H1 (cell line): ENCODE results near the gene TRIM40. TPM values are rescaled to one million over a fixed set of nuclear protein-coding genes. Genes with fewer than 3 reads are reported as not detected.

Experiments used
- GABPA ChIP-seq: IDR thresholded peaks from 2 replicates; pipeline ENCODE4 v1.6.1; 2011; ENCODE audit warnings: mild to moderate bottlenecking, low read length, moderate library complexity, borderline replicate concordance; ENCODE audit not compliant: insufficient read depth
- polyA plus RNA-seq, 7 experiments: library from polyadenylated mRNA; depleted of rRNA in 3 of 7; stranded (reverse) in 5 of 7; unstranded in 2 of 7; fragments of >200 nt in 5 of 7; fragments of 200-250 nt in 2 of 7; gene quantifications; 1 replicate in 5 of 7; 2 replicates in 1 of 7; 4 replicates in 1 of 7; pipeline versions ENCODE4 v1.2.1 to v1.2.3, GENCODE V29; 2011 to 2013; ENCODE audit warnings: missing spikeins in 2 of 7, mixed read lengths in 2 of 7
- total RNA-seq: library from RNA; stranded (reverse); fragmentation: NEBNext Ultra II Directional; extraction: Animal tissue kit (Norgen Biotek cat#: 25700); gene quantifications from 2 replicates; pipeline ENCODE4 v1.2.1, GENCODE V29; 2021

TRIM40 gene
- total and polyA plus RNA-seq, 2 of the 8 experiments (the other 6 are each of a cell fraction or from before 2014, with no cell fraction given) = not detected

GRCh38 chr6:30087876-30088275, 48.1 kb upstream of the TRIM40 start (continued):
- no peak for TF ChIP-seq GABPA
